ENCODE results near the gene SNX15.
"Not testable (repeated sequence)": the region's sequence is repeated elsewhere in the genome, so short reads cannot be mapped to it uniquely, and the experiment has no call there.

SNX15 gene, protein sequence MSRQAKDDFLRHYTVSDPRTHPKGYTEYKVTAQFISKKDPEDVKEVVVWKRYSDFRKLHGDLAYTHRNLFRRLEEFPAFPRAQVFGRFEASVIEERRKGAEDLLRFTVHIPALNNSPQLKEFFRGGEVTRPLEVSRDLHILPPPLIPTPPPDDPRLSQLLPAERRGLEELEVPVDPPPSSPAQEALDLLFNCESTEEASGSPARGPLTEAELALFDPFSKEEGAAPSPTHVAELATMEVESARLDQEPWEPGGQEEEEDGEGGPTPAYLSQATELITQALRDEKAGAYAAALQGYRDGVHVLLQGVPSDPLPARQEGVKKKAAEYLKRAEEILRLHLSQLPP

DNA sequence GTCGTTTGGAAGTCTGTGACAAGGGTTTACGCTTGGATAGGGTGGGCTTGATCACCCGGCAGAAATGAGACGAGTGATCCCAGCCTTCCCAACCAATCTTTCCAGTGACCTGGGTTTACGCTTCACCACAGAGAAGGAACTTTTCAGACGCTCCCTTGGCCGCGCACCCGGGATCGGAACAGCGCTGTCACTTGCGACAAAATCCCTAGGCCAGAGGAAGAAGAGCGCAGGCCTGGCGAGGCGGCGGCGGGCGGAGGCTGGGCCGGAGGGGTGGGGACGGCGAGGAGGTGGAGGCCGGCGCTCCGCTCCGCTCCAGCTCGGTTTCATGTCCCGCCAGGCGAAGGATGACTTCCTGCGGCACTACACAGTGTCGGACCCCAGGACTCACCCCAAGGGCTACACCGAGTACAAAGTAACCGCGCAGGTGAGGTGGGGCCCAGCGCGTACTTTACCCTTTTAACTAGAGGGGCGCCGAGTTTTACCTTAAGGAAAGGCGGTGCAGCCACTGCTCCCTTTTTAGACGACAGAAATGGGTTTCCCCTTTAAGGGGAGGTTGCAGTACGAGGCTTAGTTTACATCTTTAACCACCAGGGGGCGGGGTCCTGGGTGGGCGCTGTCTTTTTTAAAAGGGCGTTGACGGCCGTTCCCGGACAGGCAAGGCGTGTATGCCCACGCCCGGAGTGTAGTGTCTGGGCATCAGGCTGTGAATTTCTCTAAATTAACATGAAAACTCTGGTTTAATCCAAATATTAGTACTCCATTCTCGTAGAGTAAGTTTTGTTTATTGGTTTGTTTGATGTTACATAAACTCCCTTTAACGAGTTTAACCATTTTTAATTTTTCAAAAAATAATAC is at the start of gene SNX15:
SNX15 (plus strand) TSS at position 227 of the 855 bp plus-strand sequence; CDS start at position 326, 99 bp downstream.
- DNase-seq: peak; percentile 93

GRCh38 chr11:64983339-64983738 is 43.9 kb upstream of the SNX15 start:
- DNase-seq: not testable (repeated sequence)

DNA sequence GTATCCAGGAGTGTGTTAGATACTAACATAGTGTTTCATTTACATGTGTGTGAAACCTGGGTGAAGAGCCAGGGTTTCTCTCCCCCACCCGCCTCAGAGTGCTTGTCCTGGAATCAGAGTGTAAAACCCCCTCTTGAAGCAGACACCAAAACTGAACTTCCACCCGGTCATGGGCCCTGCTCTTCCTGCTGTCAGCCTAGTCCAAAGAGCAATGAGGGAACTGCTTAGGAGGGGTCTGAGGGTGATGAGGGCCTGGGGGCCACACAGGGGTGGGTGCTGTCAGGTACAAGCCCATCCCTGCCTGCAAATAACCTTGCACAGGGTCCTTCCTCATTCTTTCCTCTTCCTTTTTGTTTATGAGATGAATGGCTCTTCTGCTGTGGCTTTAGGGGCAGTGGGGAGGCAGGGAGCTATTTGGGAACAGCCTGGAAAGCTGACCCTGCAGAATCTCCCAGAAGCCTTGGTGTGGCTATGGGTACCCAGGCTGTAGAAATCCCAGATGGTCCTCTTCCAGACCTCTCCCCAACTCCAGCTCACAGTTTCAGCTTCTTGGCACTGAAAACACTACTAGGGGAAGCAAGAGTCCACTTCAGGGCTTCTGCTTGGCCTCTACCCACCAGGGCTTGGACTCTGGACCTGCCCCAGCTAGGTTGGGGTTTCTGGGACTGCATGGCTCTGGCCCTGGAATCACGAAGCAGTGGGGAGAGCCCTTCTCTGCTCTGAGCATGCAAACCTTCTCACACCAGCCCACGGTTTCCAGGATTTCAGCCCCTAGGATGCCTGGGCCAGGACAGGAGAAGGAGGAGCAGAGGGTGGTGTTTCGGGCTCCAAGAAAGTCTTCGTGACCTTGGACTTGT is 39.0 kb upstream of the SNX15 start:
- DNase-seq: no peak

GRCh38 chr11:64989416-64989815 is 37.8 kb upstream of the SNX15 start:
- no peak for DNase-seq

DNA sequence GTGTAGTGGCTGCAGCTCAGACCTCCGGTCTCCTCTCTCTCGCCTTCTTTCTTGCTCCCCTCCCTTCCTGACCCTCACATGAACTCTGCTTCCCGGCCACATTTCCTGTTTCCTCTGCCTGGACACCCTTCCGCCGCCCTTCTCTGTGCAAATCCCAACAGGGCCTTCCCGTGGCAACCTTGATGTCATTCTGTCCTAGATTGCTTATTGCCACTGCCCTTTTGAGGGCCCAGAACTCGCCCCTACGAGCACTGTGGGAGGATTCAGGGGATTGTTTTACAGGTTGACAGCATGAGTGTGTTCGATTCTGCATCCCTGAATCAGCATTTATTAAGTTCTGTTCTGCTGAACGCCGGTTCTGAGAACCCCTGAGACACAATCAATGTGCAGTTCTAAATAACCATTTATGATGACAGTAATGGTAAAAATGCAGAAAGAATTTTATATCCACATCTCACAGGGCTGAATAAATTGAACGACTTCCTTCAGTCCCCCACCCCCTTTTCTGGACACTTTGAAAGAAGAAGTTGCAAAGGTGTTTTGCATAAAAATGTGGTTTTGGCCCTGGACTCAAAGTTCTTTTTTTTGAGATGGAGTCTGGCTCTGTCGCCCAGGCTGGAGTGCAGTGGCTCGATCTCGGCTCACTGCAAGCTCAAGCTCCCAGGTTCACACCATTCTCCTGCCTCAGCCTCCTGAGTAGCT is 36.9 kb upstream of the SNX15 start:
- no peak for DNase-seq

- DNase-seq: no peak
Measured at GRCh38 chr11:64994318-64994717, 32.9 kb upstream of the SNX15 start.

DNA sequence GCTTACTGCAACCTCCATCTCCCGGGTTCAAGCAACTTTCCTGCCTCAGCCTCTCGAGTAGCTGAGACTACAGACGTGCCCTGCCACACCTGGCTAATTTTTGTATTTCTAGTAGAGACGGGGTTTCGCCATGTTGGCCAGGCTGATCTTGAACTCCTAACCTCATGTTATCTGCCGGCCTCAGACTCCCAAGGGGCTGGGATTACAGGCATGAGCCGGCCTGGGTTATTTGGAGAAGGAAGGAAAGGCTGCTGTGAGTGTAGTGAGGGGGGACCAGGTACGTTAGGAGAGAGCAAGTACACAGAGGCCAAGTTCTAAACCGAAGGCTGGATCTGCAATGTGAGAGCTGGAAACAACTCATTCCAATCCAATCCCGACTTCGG is 30.9 kb upstream of the SNX15 start:
- DNase-seq: no peak

DNA sequence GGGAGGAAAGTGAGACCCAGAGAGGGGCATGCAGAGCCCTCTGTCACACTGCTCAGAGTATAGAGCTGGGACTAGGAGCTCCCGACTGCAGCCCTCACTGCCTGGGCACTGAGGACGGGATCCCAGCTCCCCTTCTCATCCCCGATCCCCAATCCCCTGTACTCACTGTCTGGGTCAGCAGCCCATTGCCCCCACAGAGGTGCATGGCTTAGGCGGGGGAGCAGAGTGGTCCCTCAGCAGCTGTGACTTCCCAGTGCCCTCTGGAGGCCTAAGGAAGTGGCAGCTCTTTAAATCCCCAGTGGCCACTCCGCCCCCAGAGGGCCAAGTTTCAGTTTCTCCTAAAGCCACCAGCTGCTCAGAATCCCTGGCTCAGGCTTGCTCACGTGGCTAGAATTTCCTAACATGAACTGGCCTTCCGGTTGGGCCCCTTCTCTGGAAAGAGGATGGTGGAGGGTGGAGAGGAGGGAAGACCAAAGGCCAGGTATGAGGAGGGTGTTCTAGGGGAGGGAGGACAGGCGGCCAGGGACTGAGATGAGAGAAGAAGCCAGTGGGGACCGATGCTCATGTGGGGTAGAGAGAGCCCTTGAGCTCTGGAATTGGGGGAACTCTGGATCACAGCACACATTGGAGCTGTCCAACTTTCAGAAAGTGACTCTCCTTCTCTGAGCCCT is 30.4 kb upstream of the SNX15 start, which contains the start of gene BATF2:
BATF2 (minus strand) TSS at position 262 of the 671 bp plus-strand sequence; CDS start at position 205, 57 bp downstream.
- peak; percentile 49 for DNase-seq

DNA sequence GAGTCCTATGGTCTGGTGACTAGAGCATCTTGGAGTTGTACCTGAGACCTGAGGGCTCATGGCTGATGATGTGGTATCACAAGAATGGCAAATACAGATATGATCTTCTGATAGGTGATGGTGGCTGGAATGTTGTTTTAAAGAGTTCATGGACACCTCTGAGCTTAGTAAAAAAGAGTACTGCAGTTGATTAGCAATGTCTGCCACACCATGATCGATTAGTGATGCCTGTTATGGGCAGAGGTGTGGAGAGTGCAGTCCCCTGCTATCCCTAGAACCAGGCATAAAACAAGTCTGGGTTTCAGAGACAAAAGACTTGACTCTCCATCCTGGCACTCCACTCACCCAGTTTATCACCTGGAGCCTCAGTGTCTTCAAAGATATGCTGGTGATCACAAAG is 29.1 kb upstream of the SNX15 start:
- no peak for DNase-seq

GRCh38 chr11:64998690-64999431 is 28.4 kb upstream of the SNX15 start:
- DNase-seq: peak; percentile 19

DNA sequence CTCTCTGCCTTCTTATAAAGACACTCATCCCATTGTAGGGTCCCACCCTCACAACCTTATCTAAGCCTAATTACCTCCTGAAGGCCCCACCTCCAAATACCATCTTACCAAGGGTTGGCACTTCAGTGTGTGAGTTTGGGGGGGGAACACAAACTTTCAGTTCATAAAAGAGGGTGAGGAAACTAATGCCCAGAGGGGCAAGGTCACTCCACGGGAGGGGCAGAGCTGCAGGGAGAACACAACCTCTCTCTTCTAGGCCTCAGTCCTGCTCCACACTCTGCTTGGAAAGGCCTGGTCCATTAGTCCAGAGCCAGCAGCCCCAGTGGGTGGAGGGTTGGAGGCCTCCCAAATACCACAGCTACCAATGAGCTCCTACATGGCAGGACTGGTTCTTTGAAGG is 27.8 kb upstream of the SNX15 start:
- no peak for DNase-seq

- DNase-seq: no peak
Measured at GRCh38 chr11:65002706-65003105, 24.5 kb upstream of the SNX15 start.

GRCh38 chr11:65003282-65003681 is 24.0 kb upstream of the SNX15 start:
- DNase-seq: no peak

GRCh38 chr11:65003968-65004367 is 23.3 kb upstream of the SNX15 start:
- not testable (repeated sequence) for DNase-seq

DNA sequence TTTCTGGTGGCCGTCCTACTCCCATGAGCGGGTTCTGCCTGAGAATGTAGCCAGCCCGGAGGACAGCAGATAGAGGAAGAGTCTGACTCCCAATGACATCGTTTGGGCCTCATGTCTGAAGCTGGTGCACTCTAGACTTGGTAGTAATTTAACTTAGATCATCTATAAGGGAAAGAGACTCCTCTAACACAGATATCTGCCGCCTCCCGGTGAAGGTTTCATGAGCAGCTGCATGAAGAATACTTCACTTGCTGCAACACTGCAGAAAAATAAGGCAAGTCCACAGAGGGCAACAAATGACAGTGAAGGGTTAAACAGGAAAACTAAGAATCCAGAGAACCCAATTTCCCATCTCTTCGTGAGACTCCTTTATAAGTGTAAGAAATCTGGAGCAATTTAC is 19.2 kb upstream of the SNX15 start:
- DNase-seq: no peak

GRCh38 chr11:65008873-65009272 is 18.4 kb upstream of the SNX15 start:
- no peak for DNase-seq

- DNase-seq: peak; percentile 83
Measured at GRCh38 chr11:65013130-65013887, 13.9 kb upstream of the SNX15 start.

DNA sequence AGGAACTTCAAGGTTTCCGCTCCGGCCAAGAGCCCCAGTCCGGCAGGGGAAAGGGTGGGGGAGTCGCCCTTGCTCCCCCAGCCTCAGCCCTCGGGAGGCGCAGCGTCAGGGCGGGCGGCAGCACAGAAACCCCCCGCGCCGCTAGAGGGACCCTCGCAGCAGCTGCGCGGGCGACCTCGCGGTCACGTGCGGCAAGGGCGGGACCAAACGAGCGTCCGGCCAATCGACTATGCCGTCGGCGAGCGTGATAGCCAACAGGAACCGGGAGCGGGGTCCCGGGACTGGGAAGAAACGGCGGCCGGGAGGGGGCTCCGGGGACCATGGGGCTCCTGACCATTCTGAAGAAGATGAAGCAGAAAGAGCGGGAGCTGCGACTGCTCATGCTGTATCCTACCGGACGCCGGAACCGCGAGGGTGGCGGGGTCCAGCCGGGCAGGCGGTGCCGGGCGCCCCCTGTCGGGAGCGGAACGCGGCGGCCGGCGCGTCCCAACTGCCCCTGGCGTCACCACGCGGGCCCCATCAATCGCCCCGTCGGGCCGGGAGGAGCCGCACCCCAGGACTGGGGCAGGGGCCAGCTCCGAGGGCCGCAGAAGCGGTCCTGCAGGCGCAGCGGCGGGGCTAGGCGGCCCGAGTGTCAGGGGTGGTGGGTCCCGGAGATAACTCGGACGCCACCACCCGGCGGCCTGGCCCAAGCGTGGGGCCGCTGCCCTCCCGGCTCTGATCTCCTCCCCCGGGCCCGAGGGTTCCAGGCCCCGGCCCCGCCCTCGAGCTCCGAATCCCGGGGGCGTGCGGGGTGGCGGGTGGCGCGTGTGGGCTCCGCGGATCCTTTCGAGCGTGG is 13.1 kb upstream of the SNX15 start, which contains the start of gene ARL2:
ARL2 (plus strand) TSS at position 273 of the 838 bp plus-strand sequence; CDS start at position 321, 48 bp downstream.
- peak; percentile 75 for DNase-seq

DNA sequence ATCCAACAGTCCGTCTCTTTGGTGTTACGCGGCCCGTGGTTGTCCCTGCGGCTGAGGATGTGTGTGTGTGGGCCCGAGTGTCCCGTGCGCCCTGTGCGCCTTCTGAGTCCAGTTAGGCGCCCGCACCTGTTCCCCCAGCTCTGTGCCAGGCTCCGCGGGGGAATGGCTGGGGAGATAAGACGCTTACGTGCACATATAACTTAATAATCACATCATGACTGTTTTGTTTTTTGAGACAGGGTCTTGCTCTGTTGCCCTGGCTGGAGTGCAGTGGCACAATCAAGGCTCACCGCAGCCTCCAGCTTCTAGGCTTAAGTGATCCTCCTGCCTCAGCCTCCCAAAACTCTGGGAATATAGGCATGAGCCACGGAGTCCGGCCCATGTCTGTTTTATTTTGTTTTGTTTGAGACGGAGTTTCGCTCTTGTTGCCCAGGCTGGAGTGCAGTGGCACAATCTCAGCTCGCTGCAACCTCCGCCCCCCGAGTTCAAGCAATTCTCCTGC is 12.5 kb upstream of the SNX15 start:
- DNase-seq: no peak
